ENCODE results near the gene TEX12. TPM values are rescaled to one million over a fixed set of nuclear protein-coding genes. Genes with fewer than 3 reads are reported as not detected.

The TEX12 gene
- total and polyA plus RNA-seq, 9 of the 15 experiments (the other 6 are each of a cell fraction or from before 2014, with no cell fraction given), result 0.10 to 2.3 (median 0.67) TPM; not detected in 1

DNA sequence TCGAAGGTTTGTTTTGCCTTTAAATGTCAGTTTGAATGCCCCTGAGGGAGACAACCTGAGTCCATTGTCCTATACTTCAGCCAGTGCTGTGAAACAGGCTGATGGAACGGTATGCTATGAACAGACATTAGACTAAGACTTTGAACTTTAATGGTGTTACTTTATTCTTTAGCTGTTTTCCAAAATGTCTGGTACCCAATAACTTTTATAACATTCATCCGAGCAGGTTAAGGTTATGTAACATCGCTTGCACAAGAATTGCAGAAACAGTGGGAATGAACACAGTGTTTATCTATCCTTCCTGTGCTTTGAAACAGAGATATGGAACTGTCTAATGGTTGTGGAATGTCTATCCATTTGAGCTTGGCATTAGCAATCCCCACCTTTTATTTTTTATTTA, 46.6 kb downstream of the TEX12 start:
- Histone ChIP-seq H3K4me1 (replicated peaks in 1 of 2; ENCODE audit: control insufficient read depth in 2 of 2, insufficient read depth in 2 of 2, low read length in 2 of 2) (no peaks in the 10 kb centered on the region), H4K20me1 (replicated peaks; ENCODE audit: control insufficient read depth, insufficient read depth, low read length) (no peaks in the 10 kb centered on the region), H3K9me1 (ENCODE audit: control insufficient read depth, insufficient read depth, low read length) (no peaks in the 10 kb centered on the region), H3K4me3 (no peak overlapping the region), H3K79me2 (ENCODE audit: control insufficient read depth, insufficient read depth, low read length) (no peaks in the 10 kb centered on the region), H3K9me3 (replicated peaks; ENCODE audit: control insufficient read depth, insufficient read depth, low read depth, low read length) (no peaks in the 10 kb centered on the region), H2AFZ (ENCODE audit: low read depth, low read length) (no peak overlapping the region), H3K36me3 (ENCODE audit: control insufficient read depth, insufficient read depth, low read length) (no peaks in the 10 kb centered on the region), H3K27me3 (ENCODE audit: control insufficient read depth in 2 of 2, insufficient read depth in 2 of 2, low read length in 2 of 2) (peaks cover 0 to 2% of the 10 kb centered on the region in 2 experiments; a peak in 2 of 5 replicates), H3K9ac (ENCODE audit: insufficient read depth in 1 of 2, low read depth in 2 of 2, low read length in 2 of 2) (no peak overlapping the region), H3K27ac (ENCODE audit: extremely low read depth, low read depth, low read length) (no peak overlapping the region), H3K4me2 (ENCODE audit: insufficient read depth, low read length) (no peak overlapping the region)
- WGBS (ENCODE audit: insufficient coverage, low coverage, missing lambda C conversion rate), result 15% methylated on average over 4 of the region's 4 CpGs
- intact Hi-C loops (cut with micrococcal nuclease) (loop anchor here (1.0 kb wide), 1 partner anchor 8 kb away; no protein-coding TSS in a partner anchor), in situ Hi-C loops (cut with MboI) (no loop called here)
- no peak for TF ChIP-seq ARID1B (IDR thresholded peaks at IDR 0.05)
- TF ChIP-seq CEBPB (tag; IDR thresholded peaks at IDR 0.05), result peak; percentile 33; the same call in 1 of the 2 replicates
- TF ChIP-seq MXI1 (IDR thresholded peaks at IDR 0.05; ENCODE audit: low read depth, low read length), result no peak
- no peak for TF ChIP-seq ZNF717 (CRISPR knock-in tag; IDR thresholded peaks at IDR 0.05)
- BruUV-seq (replicated peaks), result no TSS peak
- ATAC-seq (no peak), FAIRE-seq (no peak), DNase-seq (ENCODE audit: extremely low read depth in 1 of 4, low spot score in 3 of 4) (no peak)
- ChIA-PET CTCF (ENCODE audit: low intra/inter-chr PET ratio) (no interaction called here), POLR2A (no interaction called here)

DNA sequence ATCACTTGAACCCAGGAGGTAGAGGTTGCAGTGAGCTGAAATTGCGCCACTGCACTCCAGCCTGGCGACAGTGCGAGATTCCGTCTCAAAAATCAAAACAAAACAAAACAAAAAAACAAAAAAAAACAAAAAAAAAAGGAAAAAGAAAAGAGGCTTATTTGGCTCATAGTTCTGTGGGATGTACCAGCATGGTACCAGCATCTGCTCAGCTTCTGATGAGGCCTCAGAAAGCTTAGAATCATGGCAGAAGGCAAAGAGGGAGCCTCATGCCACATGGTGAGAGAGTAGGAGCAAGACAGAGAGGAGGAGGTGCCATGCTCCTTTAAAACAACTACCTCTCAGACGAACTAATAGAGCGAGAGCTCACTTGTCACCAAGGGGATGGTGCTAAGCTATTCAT, 48.4 kb downstream of the TEX12 start:
- Histone ChIP-seq H3K9me1 (ENCODE audit: control insufficient read depth, insufficient read depth, low read length) (no peaks in the 10 kb centered on the region), H3K4me3 (no peak overlapping the region), H3K36me3 (ENCODE audit: control insufficient read depth, insufficient read depth, low read length) (no peaks in the 10 kb centered on the region), H4K20me1 (replicated peaks; ENCODE audit: control insufficient read depth, insufficient read depth, low read length) (no peaks in the 10 kb centered on the region), H3K79me2 (ENCODE audit: control insufficient read depth, insufficient read depth, low read length) (no peaks in the 10 kb centered on the region), H3K27me3 (ENCODE audit: control insufficient read depth in 2 of 2, insufficient read depth in 2 of 2, low read length in 2 of 2) (0 out of 5 replicates have a peak, but pooled peaks cover 0 to 2% of the 10 kb centered on the region in 2 experiments), H3K27ac (ENCODE audit: extremely low read depth, low read depth, low read length) (no peak overlapping the region), H2AFZ (ENCODE audit: low read depth, low read length) (no peak overlapping the region), H3K9ac (ENCODE audit: insufficient read depth in 1 of 2, low read depth in 2 of 2, low read length in 2 of 2) (no peak overlapping the region), H3K9me3 (replicated peaks; ENCODE audit: control insufficient read depth, insufficient read depth, low read depth, low read length) (no peaks in the 10 kb centered on the region), H3K4me2 (ENCODE audit: insufficient read depth, low read length) (no peak overlapping the region), H3K4me1 (replicated peaks in 1 of 2; ENCODE audit: control insufficient read depth in 2 of 2, insufficient read depth in 2 of 2, low read length in 2 of 2) (no peaks in the 10 kb centered on the region)
- in situ Hi-C loops (cut with MboI), result no loop called here
- whole genome bisulfite sequencing (ENCODE audit: insufficient coverage, low coverage, missing lambda C conversion rate), result 10% methylated on average over 6 of the region's 6 CpGs
- CTCF ChIA-PET (ENCODE audit: low intra/inter-chr PET ratio), result no interaction called here
- ATAC-seq, result no peak
- no peak for DNase-seq (ENCODE audit: extremely low read depth in 1 of 4, low spot score in 3 of 4)
- no TSS peak for BruUV-seq (replicated peaks)
- intact Hi-C loops (cut with micrococcal nuclease), result loop anchor here (5.0 kb wide), 1 partner anchor 342 kb away; no protein-coding TSS in a partner anchor
- POLR2A ChIA-PET, result interaction anchor here (0.6 to 1.3 kb wide), 4 partner anchors 8 to 340 kb away, joined by 3 to 6 read pairs (median 3); no protein-coding TSS in a partner anchor
- no peak for FAIRE-seq
- TF ChIP-seq, protein P1, sequence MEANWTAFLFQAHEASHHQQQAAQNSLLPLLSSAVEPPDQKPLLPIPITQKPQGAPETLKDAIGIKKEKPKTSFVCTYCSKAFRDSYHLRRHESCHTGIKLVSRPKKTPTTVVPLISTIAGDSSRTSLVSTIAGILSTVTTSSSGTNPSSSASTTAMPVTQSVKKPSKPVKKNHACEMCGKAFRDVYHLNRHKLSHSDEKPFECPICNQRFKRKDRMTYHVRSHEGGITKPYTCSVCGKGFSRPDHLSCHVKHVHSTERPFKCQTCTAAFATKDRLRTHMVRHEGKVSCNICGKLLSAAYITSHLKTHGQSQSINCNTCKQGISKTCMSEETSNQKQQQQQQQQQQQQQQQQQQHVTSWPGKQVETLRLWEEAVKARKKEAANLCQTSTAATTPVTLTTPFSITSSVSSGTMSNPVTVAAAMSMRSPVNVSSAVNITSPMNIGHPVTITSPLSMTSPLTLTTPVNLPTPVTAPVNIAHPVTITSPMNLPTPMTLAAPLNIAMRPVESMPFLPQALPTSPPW (CRISPR knock-in tag; IDR thresholded peaks at IDR 0.05), result no peak
- no peak for TF ChIP-seq DPF2 (IDR thresholded peaks at IDR 0.05)
- TF ChIP-seq ZNF140 (CRISPR knock-in tag; IDR thresholded peaks at IDR 0.05), result no peak
- TF ChIP-seq, protein P2, sequence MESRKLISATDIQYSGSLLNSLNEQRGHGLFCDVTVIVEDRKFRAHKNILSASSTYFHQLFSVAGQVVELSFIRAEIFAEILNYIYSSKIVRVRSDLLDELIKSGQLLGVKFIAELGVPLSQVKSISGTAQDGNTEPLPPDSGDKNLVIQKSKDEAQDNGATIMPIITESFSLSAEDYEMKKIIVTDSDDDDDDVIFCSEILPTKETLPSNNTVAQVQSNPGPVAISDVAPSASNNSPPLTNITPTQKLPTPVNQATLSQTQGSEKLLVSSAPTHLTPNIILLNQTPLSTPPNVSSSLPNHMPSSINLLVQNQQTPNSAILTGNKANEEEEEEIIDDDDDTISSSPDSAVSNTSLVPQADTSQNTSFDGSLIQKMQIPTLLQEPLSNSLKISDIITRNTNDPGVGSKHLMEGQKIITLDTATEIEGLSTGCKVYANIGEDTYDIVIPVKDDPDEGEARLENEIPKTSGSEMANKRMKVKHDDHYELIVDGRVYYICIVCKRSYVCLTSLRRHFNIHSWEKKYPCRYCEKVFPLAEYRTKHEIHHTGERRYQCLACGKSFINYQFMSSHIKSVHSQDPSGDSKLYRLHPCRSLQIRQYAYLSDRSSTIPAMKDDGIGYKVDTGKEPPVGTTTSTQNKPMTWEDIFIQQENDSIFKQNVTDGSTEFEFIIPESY (CRISPR knock-in tag; IDR thresholded peaks at IDR 0.05), result no peak
- TF ChIP-seq, protein P3, sequence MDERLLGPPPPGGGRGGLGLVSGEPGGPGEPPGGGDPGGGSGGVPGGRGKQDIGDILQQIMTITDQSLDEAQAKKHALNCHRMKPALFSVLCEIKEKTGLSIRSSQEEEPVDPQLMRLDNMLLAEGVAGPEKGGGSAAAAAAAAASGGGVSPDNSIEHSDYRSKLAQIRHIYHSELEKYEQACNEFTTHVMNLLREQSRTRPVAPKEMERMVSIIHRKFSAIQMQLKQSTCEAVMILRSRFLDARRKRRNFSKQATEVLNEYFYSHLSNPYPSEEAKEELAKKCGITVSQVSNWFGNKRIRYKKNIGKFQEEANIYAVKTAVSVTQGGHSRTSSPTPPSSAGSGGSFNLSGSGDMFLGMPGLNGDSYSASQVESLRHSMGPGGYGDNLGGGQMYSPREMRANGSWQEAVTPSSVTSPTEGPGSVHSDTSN (CRISPR knock-in tag; IDR thresholded peaks at IDR 0.05; ENCODE audit: low read depth), result no peak
- TF ChIP-seq, protein P3 (tag; conservative IDR thresholded peaks at IDR 0.05; ENCODE audit: low read depth), result no peak
- TF ChIP-seq TCF7L2 (IDR thresholded peaks at IDR 0.05; ENCODE audit: low read depth, low read length), result no peak

Measured in K562 (cell line).